GF-D8 (cell line): ENCODE results near the gene LMNA.
A peak's percentile ranks its signal among the peaks of the same experiment; 100 is the strongest.

Experiments
- DNase-seq: peaks from one replicate; lab custom pipeline; 2025; lab: John Stamatoyannopoulos, UW

The LMNA gene

DNA sequence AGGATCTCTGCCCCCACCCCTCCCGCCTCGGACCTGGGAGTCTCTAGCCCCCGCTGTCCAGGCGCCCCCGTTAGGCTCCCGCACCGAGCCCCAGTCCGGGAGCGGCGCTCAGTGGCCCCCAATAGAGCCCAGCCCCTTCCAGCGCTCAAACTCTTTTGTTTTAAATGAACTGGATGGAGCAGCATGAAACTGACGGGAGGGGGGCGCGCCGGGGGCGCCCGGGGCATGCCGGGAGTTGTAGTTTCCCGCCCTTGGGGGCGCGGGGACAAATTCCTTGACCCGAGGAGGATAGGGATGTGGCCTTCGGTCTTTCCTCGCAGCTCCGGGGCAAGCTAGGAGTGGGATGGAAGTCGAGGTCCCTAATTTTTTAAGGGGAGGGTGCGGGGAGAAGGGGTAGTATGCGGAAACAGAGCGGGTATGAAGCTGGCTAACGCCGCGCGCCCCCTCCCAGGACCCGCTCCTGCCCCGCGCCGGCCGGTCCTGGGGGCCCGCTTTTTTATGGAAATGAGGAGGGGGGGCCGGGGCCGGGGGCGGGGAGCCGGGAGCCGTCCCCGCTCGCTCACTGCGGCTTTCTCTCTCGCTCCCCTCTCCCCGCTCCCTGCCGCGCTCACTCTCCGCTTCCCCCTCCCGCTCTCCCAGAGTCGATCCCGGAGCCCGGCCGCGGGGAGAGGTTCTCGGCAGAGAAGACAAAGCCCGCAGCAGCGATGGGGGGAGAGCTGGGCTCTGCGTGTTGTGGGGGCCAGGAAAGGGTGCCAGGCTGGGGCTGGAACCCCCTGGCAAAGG lies 32.0 kb upstream of the LMNA start, which contains the start of gene MEX3A:
Gene MEX3A, minus strand, starts transcription at position 157 of the 783 bp plus-strand sequence. CDS start 467 bp downstream, outside the sequence.
- DNase-seq, result no peak

GRCh38 chr1:156083800-156084790 lies 30.4 kb upstream of the LMNA start:
- DNase-seq, result no peak

DNA sequence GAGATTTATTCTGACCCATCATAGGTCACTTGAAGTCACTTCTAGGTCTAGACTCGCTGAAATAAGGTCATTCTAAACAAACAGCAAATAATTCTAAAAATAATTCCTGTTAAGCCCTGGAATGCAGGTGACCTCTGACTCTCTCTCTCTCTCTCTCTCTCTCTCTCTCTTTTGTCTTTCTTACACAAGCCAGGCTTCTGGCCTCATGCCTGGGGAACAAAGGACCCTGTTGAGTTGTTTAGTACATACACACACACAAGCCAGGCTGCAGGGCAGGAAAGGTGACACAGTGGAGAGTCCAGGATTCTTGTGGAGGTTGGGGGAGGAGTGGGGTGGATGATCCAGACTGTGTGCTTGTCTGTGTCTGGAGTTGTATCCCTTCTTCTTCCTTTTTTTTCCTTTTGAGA lies 28.3 kb upstream of the LMNA start:
- DNase-seq, result no peak

DNA sequence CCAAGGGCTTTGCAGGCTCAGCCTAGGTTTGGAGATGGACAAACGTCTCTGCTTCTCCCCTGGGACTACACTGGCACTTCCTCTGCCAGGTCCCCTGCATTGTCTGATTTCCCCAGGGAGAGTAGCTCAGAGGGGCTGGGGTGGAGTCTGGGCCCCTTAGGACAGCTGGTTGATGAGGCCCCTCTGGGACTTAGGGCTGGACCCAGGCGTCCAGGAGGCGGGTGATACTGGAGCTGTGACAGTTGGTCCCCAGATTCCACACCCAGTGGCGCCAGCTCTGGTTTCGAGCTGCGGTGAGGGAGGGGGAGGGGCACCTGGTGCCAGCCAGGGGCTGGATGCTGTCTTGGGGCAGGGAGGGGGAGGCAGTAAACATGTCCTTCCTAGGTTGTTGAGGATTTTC lies 24.8 kb upstream of the LMNA start:
- DNase-seq, result no peak

DNA sequence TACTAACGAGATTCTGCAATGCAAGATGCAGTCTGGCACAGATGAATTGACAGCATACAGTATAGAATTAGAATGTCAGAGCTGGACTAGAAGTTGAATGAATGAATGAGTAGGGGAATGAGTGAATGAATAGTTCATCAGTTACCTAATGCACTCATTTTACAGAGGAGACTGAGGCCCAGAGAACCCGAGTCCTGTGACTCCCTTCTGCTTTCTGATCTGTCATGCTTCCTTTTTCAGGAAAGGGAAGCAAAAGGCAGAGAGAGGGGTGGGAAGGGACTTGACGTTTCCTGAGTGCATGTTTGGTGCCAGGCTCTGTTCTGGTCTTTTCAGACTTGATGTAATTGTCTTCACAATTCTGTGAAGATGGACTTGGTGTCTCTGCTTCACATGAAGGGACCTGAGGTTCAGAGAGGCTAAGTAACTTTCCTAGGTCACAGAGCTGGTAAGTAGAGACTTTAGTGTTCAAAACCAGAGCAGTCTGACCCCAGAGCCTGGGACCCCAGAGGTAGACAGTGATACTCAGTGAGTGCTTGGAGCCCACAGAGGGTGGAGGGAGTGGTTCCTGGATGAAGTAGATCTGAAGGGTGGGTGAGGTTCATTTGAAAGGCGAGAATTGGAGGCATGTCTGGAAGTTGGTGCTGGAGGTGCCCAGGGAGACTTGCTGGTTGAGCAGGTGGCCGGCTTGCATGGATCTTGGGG lies 24.2 kb upstream of the LMNA start:
- DNase-seq, result no peak

GRCh38 chr1:156090840-156091188 lies 23.7 kb upstream of the LMNA start:
- no peak for DNase-seq

DNA sequence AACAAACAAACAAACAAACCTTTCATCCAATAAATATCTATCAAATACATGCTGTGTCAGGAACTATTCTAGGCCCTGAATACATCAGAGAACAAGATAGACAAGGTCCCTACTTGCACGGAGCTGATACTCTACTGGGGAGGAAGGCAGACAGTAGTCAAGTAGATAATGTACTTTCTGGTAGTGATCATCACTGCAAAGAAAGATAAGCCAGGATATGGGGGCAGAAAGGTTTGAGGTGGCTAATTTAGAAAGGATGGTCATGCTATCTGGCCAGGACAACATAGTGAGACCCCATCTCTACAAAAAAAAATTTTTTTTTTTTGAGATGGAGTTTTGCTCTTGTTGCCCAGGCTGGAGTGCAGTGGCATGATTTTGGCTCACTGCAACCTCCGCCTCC lies 22.9 kb upstream of the LMNA start:
- DNase-seq, result no peak

DNA sequence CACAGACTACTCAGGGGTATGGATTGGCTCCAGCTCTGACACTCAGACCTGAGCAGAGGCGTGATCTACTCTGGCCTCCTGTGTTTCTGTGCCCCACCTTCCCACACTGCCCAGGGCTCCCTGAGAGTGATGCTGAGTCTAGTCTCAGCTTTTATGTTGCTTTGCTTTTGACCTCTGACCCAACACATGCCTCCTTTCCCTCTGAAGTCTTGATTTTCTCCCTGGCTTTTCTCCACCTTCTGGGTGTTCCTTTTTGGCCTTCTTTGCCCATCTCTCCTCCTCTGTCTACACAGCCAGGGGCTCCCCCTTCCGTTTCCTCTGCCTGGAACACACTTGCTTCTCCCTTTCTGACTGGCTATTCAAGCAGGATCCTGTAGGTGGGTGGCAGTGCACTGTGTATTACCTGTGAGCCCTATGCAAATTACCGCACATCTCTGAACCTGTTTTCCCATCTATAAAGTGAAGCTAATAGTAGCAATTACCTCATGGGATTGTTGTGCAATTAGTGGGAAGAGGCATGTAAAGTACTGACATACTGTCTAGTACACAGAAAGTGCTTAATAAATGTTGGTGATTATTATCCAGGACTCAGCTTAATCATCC lies 18.5 kb upstream of the LMNA start:
- DNase-seq, result no peak

DNA sequence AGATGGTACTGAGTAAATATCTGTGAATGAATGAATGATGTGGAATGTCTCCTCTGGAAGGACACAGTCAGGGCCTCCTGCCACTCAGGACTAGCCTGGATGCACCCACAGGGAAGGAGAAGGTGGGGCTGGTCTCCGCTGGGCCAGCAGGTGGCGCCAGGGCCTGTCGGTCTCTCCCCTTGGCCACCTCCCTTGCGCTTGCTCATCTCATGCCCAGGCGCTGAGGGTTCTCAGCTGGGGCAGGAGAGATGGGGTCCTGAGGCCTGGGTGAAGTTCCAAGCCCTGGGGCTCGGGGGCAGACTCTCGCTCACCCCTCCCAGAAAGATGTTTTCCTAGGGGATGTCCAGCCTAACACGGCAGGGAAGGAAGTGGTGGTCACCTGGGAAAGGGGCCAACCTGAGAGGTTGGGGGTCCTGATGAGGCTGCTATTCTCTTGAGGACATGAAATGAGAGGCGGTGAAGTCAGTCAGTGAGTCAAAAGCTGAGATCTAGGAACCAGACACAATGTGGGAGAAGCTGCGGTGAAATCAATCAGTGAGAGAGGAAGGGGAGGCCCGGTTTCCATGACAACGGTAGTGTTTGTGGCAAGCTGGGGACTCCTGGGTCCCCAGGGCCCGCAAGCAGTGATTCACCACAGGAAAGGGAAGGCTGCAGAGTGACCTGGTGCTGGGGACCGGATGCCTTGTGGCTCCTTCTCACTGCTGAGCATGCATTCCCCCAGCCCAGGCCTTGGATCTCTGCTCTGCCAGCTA lies 17.7 kb upstream of the LMNA start:
- DNase-seq, result peak; percentile 94

DNA sequence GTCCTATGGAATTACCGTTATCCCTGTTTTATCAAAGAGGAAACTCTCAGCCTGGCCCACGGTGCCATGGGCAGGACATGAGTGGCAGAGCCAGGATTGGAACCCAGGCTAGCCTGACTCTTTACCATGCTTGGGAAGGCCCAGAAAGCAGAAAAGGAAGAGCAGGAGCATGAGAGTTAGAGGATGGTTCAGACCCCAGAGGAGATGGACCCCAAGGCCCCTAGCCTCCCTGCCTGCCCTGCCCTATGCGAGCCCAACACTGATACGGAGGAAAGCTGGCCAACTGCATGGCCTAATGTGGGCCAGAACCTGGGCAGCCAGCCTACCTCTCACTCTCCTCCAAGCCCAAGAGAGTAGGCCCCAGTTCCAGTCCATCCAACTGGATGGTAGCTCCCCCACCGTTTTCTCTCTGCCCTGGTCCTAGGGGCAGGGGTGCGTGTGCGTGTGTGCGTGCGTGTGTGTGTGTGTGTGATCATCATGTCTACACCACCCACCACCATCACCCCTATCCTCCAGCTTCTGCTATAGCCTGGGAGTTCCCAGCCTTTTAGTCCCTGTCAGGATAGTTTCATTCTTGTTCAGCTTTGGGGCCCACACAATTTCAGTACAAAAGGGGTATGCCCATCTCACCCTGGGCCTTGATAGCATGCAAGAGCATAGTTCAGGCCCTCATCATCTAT lies 16.9 kb upstream of the LMNA start:
- DNase-seq, result no peak

DNA sequence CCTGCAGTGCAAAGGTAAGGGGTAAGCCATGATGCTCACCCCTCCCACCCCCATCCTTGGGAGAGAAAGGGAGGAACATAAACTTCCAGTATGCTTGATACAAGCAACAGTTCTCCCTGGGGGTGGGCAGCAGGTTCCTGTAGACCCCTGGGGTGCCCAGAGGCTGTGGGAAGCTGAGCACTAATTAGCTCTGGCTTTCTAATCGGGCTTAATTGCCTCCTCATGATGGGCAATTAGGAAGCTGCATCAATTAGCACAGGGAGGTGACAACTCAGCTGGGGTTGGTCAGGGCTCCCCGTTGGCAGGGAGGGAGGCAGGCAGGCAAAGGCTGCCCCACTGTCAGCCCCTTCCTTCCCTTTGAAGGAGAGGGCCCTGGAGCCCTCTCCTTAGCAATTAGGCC lies 15.7 kb upstream of the LMNA start:
- DNase-seq, result no peak

- no peak for DNase-seq
Observed at GRCh38 chr1:156099282-156099681, 15.2 kb upstream of the LMNA start.

DNA sequence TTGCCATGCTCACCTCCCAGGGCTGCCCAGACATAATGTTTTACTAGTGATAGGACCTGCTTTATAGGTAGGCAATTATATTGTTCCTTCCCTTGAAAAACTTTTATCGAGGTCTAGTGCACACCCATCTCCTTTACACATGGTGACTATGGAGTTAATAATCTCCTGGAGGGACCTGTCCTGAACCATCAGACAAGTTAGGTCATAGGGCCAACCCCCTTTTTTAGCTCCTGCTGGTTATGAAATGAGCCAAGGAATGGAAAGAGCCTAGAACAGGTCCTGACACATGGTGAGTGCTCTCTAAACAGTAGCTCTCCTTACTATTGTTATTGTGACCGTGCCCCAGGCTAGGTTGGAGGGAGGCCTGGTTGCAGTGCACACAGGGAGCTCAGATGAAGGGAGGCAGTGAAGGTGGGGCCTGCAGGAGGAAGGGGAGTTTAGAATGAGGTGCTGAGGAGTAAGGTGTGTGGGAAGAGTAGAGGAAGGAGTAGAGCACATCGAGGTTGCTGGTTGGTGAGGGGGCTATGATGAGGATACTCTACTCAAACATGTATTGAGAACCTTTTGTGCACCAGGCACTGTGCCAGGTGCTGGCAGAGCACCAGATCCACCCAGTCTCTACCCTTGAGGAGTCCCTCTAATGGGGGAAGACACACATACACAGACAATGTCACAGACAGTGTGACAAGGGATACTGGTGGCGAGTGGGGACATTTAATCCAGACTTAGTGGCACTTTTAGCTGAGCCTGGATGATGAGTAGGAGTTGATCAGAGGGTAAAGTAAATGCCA lies 14.1 kb upstream of the LMNA start:
- DNase-seq, result no peak

GRCh38 chr1:156101880-156102279 lies 12.6 kb upstream of the LMNA start:
- DNase-seq, result no peak

GRCh38 chr1:156102633-156103511 lies 11.6 kb upstream of the LMNA start:
- DNase-seq, result no peak

DNA sequence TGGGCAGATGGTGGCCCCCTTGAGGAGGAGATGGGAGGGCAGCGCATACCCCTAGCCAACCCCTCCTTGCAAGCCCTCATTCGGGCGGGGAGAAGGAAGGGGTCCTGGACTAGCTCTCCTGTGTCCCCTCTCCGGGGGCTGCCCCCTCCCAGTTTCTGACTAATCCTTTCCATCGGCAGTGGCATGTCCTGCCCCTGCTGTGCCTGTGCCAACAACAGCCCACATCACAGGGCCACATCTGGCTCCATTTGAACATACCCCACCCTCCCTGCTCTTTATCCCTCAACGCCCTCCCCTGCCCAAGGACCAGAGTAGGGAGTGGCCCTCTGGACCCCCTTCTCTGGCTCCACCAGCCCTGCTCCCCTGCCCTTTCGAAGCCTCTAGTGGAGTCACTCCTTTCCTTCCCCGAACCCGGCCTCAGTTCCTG lies 11.0 kb upstream of the LMNA start:
- DNase-seq, result no peak

DNA sequence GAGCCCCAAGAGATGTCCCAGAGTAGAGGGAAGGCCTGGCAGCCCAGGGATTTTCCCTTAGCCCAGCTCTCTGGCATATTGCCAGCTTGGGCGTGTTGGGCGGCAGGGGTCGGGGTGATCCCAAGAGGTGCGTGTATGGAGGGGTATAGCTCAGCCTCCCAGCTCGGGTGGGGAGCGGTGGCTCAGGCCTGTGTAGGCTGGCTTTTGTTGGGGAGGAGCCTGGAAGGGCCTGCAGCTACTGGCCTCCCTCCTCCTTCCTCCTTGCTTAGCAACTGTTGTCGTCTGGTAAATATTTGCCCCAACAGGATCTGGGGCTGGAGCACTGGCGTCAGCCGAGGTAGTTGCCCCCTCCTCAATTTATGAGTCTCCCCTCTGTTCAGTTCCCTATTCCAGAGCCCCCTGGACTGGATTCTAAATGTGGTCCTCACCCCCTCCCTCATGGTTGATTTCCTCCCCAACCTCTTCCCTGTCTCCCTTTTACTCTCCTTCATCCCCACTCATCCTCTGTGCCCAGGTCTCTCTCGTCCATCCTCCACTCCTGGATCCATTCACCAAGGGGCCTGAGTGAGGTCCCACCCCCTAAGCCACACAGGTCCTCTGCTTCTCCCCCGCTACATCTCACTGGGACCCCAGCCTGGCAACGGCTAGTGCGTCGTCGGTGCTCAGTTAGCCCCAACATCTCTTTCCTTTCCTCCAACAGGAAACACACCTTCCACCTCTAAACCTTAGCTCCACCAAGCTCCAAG lies 10.3 kb upstream of the LMNA start:
- no peak for DNase-seq
